Measurements from ENCODE around the gene SLC44A3.

GRCh38 chr1:94888201-94888600 lies 68.0 kb downstream of the SLC44A3 start:
- TF ChIP-seq EZH2 (conservative IDR thresholded peaks at IDR 0.05; ENCODE audit: low read depth, low read length) (no peak), ZMAT3 (CRISPR knock-in tag; conservative IDR thresholded peaks at IDR 0.05) (no peak), ZNF274 (CRISPR knock-in tag; IDR thresholded peaks at IDR 0.05) (no peak), ZNF746 (CRISPR knock-in tag; IDR thresholded peaks at IDR 0.05) (no peak), EP300 (IDR thresholded peaks at IDR 0.05; ENCODE audit: low read depth in 2 of 2, low read length in 2 of 2) (no peak), EP300 (CRISPR knock-in tag; IDR thresholded peaks at IDR 0.05; ENCODE audit: borderline replicate concordance) (no peak), GABPA (IDR thresholded peaks at IDR 0.05; ENCODE audit: low read depth, low read length) (no peak), GABPA (CRISPR knock-in tag; IDR thresholded peaks at IDR 0.05; ENCODE audit: low read depth) (no peak), BRCA1 (CRISPR knock-in tag; IDR thresholded peaks at IDR 0.05) (no peak), FOXJ3 (CRISPR knock-in tag; IDR thresholded peaks at IDR 0.05; ENCODE audit: borderline replicate concordance) (no peak)

All from HepG2 (cell line).